BE2C (cell line): Measurements from ENCODE around the gene AGAP1.

ENCODE experiments used
- DNase-seq: peaks from one replicate; pipeline ENCODE4 v3.0.0-alpha.2; 2020
- H3K27me3 ChIP-seq: fragments of 250-450 bp; sonication (Bioruptor Pico); 2 replicates; pipeline ENCODE4 v1.5.1; 2020; ENCODE audit warnings: mild to moderate bottlenecking
- H3K36me3 ChIP-seq: fragments of 250-450 bp; sonication (Bioruptor Pico); 2 replicates; pipeline ENCODE4 v1.5.1; 2020; ENCODE audit warnings: mild to moderate bottlenecking
- H3K4me1 ChIP-seq: fragments of 250-450 bp; sonication (Bioruptor Pico); 2 replicates; pipeline ENCODE4 v1.5.1; 2020
- H3K4me3 ChIP-seq: 2 replicates; pipeline ENCODE4 v1.5.1; 2011; ENCODE audit warnings: low read depth, low read length
- H3K9me3 ChIP-seq: fragments of 250-450 bp; sonication (Bioruptor Pico); 2 replicates; pipeline ENCODE4 v1.5.1; 2020
- TF ChIP-seq, protein P1 (sequence below): IDR thresholded peaks from 2 replicates; pipeline ENCODE4 v1.5.1; 2012; ENCODE audit warnings: mild to moderate bottlenecking, low read depth, low read length

The AGAP1 gene

DNA sequence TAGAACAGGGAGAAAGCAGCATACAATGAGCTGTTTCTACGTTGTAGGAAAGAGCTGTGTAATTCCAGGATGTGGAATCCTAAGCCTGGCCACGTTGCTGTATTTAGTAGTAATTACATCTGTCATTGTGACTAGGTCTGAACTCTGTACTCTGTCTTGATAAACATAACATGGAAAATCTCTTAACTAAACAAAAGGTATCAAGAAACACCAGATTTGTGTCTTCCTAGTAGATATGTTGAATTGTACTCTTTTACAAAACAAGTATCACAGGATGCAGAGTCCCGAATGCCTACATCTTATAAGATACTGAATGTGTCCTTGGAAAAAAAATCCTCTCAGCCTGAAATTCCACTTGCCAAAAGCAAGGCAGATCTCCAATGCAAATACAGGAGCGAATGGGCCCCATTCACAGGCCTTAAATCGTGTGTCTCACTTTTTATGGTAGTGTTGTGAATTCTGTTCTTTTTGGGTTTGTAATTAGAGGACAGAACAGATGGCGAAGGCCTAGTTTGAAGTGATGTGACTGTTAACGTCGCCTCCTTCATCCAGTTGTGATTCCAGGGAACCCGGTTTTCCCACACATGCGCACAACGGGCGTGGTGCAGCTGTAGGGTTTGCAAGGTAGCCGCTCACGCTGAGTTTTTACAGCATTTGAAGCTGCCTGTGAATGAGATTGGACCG is 427.8 kb downstream of the AGAP1 start:
- TF ChIP-seq, protein P1, sequence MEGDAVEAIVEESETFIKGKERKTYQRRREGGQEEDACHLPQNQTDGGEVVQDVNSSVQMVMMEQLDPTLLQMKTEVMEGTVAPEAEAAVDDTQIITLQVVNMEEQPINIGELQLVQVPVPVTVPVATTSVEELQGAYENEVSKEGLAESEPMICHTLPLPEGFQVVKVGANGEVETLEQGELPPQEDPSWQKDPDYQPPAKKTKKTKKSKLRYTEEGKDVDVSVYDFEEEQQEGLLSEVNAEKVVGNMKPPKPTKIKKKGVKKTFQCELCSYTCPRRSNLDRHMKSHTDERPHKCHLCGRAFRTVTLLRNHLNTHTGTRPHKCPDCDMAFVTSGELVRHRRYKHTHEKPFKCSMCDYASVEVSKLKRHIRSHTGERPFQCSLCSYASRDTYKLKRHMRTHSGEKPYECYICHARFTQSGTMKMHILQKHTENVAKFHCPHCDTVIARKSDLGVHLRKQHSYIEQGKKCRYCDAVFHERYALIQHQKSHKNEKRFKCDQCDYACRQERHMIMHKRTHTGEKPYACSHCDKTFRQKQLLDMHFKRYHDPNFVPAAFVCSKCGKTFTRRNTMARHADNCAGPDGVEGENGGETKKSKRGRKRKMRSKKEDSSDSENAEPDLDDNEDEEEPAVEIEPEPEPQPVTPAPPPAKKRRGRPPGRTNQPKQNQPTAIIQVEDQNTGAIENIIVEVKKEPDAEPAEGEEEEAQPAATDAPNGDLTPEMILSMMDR, result no peak

DNA sequence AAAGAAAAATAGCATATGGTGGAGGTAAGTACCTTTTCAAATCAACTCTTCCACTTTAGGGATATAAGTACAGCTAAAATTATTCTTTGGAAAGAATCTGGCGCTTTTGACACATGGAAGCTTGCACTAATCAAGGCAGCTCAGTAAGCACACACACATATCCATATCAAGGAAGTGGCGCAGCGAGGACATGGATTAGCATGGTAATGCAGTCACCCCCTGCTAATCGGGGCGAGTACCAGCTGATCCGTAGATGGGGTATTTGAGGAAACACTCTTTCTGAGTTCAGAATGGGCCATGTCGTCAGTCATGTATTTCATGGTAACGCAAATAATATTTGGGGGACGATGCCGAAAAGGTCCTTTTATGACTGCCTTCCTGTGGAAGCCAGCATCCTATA is 429.0 kb downstream of the AGAP1 start:
- H3K36me3 ChIP-seq, result no peaks in the 10 kb centered on the region
- no peak for DNase-seq
- no peaks in the 10 kb centered on the region for H3K27me3 ChIP-seq
- no peaks in the 10 kb centered on the region for H3K9me3 ChIP-seq
- H3K4me1 ChIP-seq, result no peaks in the 10 kb centered on the region
- TF ChIP-seq, protein P1, result no peak
- H3K4me3 ChIP-seq, result no peak overlapping the region

More for the DNA sequence above, 427.8 kb downstream of the AGAP1 start:
- H3K9me3 ChIP-seq, result no peaks in the 10 kb centered on the region
- no peaks in the 10 kb centered on the region for H3K27me3 ChIP-seq
- no peak for DNase-seq
- no peaks in the 10 kb centered on the region for H3K4me1 ChIP-seq
- H3K4me3 ChIP-seq, result no peak overlapping the region
- no peaks in the 10 kb centered on the region for H3K36me3 ChIP-seq

DNA sequence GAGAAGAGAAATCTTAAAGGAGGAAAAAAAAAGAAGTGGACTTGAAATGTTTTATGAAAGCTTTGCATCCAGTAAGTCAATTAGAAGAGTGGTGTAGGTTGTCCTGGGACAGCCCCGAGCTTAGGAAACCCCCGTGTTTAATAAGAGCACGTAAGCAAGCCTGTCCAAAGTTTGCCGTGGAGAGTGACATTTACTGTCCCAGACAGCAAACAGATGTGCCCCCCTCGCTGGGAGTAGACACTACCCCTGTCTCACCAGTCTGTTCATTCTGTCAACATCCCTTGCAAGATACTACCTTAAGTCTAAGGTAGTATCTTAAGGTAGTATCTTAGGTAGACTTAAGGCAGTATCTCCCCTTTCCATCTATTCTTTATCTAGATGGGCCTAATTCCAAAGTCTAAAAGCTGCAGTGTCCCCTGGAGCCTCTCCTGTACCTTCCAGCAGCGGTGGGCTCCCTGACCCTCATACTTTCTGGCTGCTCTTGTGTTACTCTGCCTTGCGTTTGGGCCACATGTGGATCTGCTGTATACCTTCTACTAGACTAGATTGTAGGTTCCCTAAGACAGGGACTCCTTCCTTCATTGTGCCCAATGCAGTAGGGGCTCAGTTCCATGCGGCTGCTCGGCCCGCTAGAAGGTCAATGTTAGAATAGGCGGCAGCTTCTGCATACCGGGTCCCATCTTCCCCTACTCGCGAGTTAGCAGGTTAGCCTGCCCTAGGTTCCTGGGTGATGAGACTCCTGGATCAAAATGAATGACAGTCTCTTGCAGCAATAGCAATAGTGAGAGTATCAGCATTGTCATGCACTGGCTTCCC is 430.2 kb downstream of the AGAP1 start:
- no peak for DNase-seq
- Histone ChIP-seq H3K36me3 (no peaks in the 10 kb centered on the region), H3K27me3 (no peaks in the 10 kb centered on the region), H3K9me3 (no peaks in the 10 kb centered on the region), H3K4me3 (no peak overlapping the region), H3K4me1 (no peaks in the 10 kb centered on the region)
- TF ChIP-seq, protein P1, result no peak

DNA sequence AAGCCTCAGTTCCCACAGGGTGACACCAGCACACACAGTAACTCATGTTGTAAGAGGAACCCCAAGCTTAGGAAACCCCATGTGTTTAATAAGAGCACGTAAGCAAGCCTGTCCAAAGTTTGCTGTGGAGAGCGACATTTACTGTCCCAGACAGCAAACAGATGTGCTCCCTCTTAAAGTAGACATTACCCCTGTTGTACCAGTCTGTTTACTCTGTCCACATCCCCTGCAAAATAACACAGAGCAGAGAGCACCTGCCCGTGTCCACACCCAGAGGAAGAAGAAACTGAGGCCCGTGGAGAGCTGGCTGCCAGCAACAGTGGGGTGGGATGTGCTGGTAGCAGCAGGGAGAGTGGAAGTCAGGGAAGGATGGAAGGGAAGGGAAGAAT is 430.8 kb downstream of the AGAP1 start:
- H3K36me3 ChIP-seq, result no peaks in the 10 kb centered on the region

DNA sequence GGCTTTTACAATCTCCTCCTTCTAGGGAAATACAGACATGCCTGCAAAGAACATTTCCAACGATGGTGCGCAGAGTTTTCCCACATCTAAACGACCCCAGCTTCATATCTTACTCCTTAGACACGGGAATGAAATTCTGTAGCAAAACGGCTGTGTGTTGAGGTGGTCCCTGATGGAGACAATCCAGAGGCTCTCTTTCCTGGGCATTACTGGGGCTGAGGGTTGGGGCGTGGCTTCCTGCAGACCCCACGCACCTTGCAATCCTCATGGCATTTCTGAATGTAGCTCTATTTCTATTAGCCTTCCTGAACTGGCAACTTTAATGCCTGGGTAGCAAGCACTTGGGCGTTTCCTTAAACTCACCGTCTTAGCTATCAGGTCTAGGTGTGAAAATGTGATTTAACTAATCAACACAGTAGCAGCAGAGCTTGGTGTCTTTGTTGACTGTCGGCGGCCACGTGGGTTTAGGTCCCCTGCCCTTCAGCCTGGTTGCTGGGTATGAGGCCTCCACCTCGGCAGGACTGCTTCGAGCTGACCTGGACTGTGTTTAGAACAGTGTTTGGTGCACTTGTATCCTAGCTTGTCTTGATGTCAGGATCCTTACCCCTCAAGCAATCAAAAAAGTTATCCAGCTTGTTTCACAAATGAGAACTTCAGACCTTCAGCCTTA is 431.5 kb downstream of the AGAP1 start:
- no peak for DNase-seq
- no peaks in the 10 kb centered on the region for H3K36me3 ChIP-seq
- no peak overlapping the region for H3K4me3 ChIP-seq
- H3K9me3 ChIP-seq, result no peaks in the 10 kb centered on the region
- H3K27me3 ChIP-seq, result no peaks in the 10 kb centered on the region
- TF ChIP-seq, protein P1, result no peak
- H3K4me1 ChIP-seq, result no peaks in the 10 kb centered on the region; the same call in 1 of the 2 replicates

More for the DNA sequence above, 430.8 kb downstream of the AGAP1 start:
- Histone ChIP-seq H3K4me1 (no peaks in the 10 kb centered on the region; the same call in 1 of the 2 replicates), H3K27me3 (no peaks in the 10 kb centered on the region), H3K4me3 (no peak overlapping the region), H3K9me3 (no peaks in the 10 kb centered on the region)
- DNase-seq, result no peak
- TF ChIP-seq, protein P1, result no peak
